PC-3 (cell line): ENCODE data around the gene CYB561D1. TPM values are rescaled to one million over a fixed set of nuclear protein-coding genes. Genes with fewer than 3 reads are reported as not detected.
A peak's percentile ranks its signal among the peaks of the same experiment; 100 is the strongest.

Experiments
- ATAC-seq: fragments of 200-7000 bp; cut with Tn5 transposase; 2 replicates; pipeline ENCODE4 v1.9.1; 2020; ENCODE audit warnings: mild to moderate bottlenecking, moderate library complexity
- BruUV-seq: library from RNA; stranded (reverse); fragments of 400-500 nt; replicated peaks from 2 replicates; lab custom pipeline; 2021; lab: Mats Ljungman, UMichigan
- CTCF ChIA-PET: fragments of 300-600 bp; sonication (Branson Sonifier 250); formaldehyde crosslinking; loops from one replicate; lab custom pipeline; 2022; ENCODE audit warnings: antibody characterized with exemption; lab: Charles Lee
- POLR2A ChIA-PET: fragments of 300-600 bp; sonication (Branson Sonifier 250); formaldehyde crosslinking; loops from one replicate; lab custom pipeline; 2022; ENCODE audit warnings: antibody characterized with exemption; ENCODE audit not compliant: unreplicated experiment; lab: Charles Lee
- DNase-seq: peaks from one replicate; pipeline ENCODE4 v3.0.0-alpha.2; 2015
- H2AFZ ChIP-seq: fragments of 300-600 bp; sonication (generic); 2 replicates; pipeline ENCODE4 v1.6.0; 2016; ENCODE audit warnings: antibody characterized with exemption, low read length
- H3F3A ChIP-seq: fragments of 300-600 bp; sonication (generic); one replicate; pipeline ENCODE4 v1.6.0; 2017; ENCODE audit warnings: antibody characterized with exemption, low read length, control low read depth, mild to moderate bottlenecking; ENCODE audit not compliant: unreplicated experiment
- H3K27ac ChIP-seq: fragments of 300-600 bp; sonication (generic); 2 replicates; pipeline ENCODE4 v1.5.1; 2016; ENCODE audit warnings: mild to moderate bottlenecking, low read length
- H3K27me3 ChIP-seq: fragments of 300-600 bp; sonication (generic); 2 replicates; pipeline ENCODE4 v1.6.1; 2016; ENCODE audit warnings: low read length, mixed read lengths
- H3K36me3 ChIP-seq: fragments of 300-600 bp; sonication (generic); 2 replicates; pipeline ENCODE4 v1.6.1; 2016; ENCODE audit warnings: low read depth, mixed run types, low read length, mixed read lengths
- H3K4me1 ChIP-seq: fragments of 300-600 bp; sonication (generic); 2 replicates; pipeline ENCODE4 v1.5.1; 2016; ENCODE audit warnings: low read length; ENCODE audit not compliant: insufficient read depth
- H3K4me2 ChIP-seq: fragments of 300-600 bp; sonication (generic); 2 replicates; pipeline ENCODE4 v1.6.0; 2016; ENCODE audit warnings: low read length
- H3K4me3 ChIP-seq: fragments of 300-600 bp; sonication (generic); 2 replicates; pipeline ENCODE4 v1.5.1; 2016; ENCODE audit warnings: mild to moderate bottlenecking, low read length, mixed read lengths
- H3K79me2 ChIP-seq: fragments of 300-600 bp; sonication (generic); 2 replicates; pipeline ENCODE4 v1.6.1; 2017; ENCODE audit warnings: low read length, mixed read lengths
- H3K9ac ChIP-seq: fragments of 300-600 bp; sonication (generic); 2 replicates; pipeline ENCODE4 v1.6.0; 2016; ENCODE audit warnings: mild to moderate bottlenecking, low read length
- H3K9me2 ChIP-seq: fragments of 300-600 bp; sonication (generic); replicated peaks from 2 replicates; pipeline ENCODE4 v1.6.1; 2016; ENCODE audit warnings: mixed run types, low read length, mixed read lengths
- H3K9me3 ChIP-seq: fragments of 300-600 bp; sonication (generic); 2 replicates; pipeline ENCODE4 v1.6.1; 2016; ENCODE audit warnings: low read length, mixed read lengths
- H4K20me1 ChIP-seq: fragments of 300-600 bp; sonication (generic); 2 replicates; pipeline ENCODE4 v1.6.1; 2016; ENCODE audit warnings: low read length, mixed read lengths
- EZH2 ChIP-seq: fragments of 300-600 bp; sonication (generic); IDR thresholded peaks from one replicate; pipeline ENCODE4 v1.6.1; 2017; ENCODE audit warnings: antibody characterized with exemption, mild to moderate bottlenecking, low read length; ENCODE audit not compliant: unreplicated experiment
- EZH2phosphoT487 ChIP-seq: fragments of 300-600 bp; sonication (generic); IDR thresholded peaks from 2 replicates; pipeline ENCODE4 v1.6.1; 2018; ENCODE audit warnings: mild to moderate bottlenecking, antibody characterized with exemption, low read length, borderline replicate concordance
- intact Hi-C: fragments of 100-400 bp; cut with micrococcal nuclease; formaldehyde crosslinking; loops from 2 replicates; pipeline ENCODE4 v1.9.0; 2023
- total RNA-seq: library from RNA; depleted of rRNA; stranded (reverse); fragments of >200 nt; gene quantifications from 2 replicates; pipeline ENCODE4 v1.2.3, GENCODE V29; 2014
- TF ChIP-seq, protein P1 (sequence below): fragments of 300-600 bp; sonication (generic); conservative IDR thresholded peaks from 2 replicates; pipeline ENCODE4 v1.5.1; 2017; ENCODE audit warnings: antibody characterized with exemption, low read depth, mild to moderate bottlenecking, low read length

The CYB561D1 gene
- total RNA-seq, 1 experiment from 2014 or later, result 2.7 TPM

DNA sequence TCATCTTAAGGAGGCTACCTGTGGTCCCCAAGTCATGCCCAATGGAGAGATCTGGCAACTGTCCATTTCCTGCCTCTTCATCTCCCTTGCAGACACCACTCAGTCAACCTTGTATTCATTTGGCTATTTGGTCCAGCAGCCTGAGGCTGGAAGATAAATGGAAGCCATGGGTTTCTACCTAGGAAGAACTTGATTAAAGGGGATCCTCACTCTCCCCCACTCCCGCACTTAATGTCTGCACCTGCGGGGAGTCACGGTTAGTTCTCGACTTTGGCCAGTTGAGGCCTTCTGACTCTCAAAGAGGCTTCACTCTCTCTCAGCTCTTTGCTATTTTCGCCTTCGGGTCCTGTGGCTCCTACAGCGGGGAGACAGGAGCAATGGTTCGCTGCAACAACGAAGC, 18.6 kb upstream of the CYB561D1 start:
- ChIA-PET CTCF (no interaction called here), POLR2A (no interaction called here)
- Histone ChIP-seq H3K27me3 (peaks cover 65% of the 10 kb centered on the region), H3K9me3 (no peaks in the 10 kb centered on the region), H3K4me2 (no peak overlapping the region), H3K9me2 (no peaks in the 10 kb centered on the region), H4K20me1 (no peaks in the 10 kb centered on the region), H3K4me3 (no peak overlapping the region), H3F3A (no peaks in the 10 kb centered on the region), H3K79me2 (no peaks in the 10 kb centered on the region), H3K4me1 (no peaks in the 10 kb centered on the region), H3K9ac (no peak overlapping the region), H3K36me3 (no peaks in the 10 kb centered on the region), H2AFZ (no peak overlapping the region), H3K27ac (no peak overlapping the region)
- no TSS peak for BruUV-seq
- DNase-seq (no peak), ATAC-seq (no peak)
- intact Hi-C loops, result no loop called here
- TF ChIP-seq EZH2phosphoT487 (no peak), EZH2 (no peak)
- TF ChIP-seq, protein P1, sequence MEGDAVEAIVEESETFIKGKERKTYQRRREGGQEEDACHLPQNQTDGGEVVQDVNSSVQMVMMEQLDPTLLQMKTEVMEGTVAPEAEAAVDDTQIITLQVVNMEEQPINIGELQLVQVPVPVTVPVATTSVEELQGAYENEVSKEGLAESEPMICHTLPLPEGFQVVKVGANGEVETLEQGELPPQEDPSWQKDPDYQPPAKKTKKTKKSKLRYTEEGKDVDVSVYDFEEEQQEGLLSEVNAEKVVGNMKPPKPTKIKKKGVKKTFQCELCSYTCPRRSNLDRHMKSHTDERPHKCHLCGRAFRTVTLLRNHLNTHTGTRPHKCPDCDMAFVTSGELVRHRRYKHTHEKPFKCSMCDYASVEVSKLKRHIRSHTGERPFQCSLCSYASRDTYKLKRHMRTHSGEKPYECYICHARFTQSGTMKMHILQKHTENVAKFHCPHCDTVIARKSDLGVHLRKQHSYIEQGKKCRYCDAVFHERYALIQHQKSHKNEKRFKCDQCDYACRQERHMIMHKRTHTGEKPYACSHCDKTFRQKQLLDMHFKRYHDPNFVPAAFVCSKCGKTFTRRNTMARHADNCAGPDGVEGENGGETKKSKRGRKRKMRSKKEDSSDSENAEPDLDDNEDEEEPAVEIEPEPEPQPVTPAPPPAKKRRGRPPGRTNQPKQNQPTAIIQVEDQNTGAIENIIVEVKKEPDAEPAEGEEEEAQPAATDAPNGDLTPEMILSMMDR, result no peak

GRCh38 chr1:109476825-109477224, 17.1 kb upstream of the CYB561D1 start:
- ChIA-PET POLR2A (no interaction called here), CTCF (no interaction called here)

GRCh38 chr1:109477821-109478220, 16.1 kb upstream of the CYB561D1 start:
- Histone ChIP-seq H3F3A (no peaks in the 10 kb centered on the region), H3K4me2 (no peak overlapping the region), H3K79me2 (no peaks in the 10 kb centered on the region), H3K4me1 (0 out of 2 replicates have a peak, but pooled peaks cover under 1% of the 10 kb centered on the region), H3K27ac (no peak overlapping the region), H4K20me1 (no peaks in the 10 kb centered on the region), H3K4me3 (no peak overlapping the region), H3K36me3 (no peaks in the 10 kb centered on the region), H3K9me3 (no peaks in the 10 kb centered on the region), H3K27me3 (peaks cover 50% of the 10 kb centered on the region), H3K9ac (no peak overlapping the region), H2AFZ (no peak overlapping the region), H3K9me2 (no peaks in the 10 kb centered on the region)
- ATAC-seq (0 out of 2 replicates have a peak, but pooled peaks have one; percentile 33), DNase-seq (peak; percentile 5)
- intact Hi-C loops, result no loop called here
- TF ChIP-seq EZH2 (no peak), EZH2phosphoT487 (no peak)
- POLR2A ChIA-PET, result no interaction called here
- CTCF ChIA-PET, result no interaction called here
- BruUV-seq, result no TSS peak

More at GRCh38 chr1:109476825-109477224, 17.1 kb upstream of the CYB561D1 start:
- Histone ChIP-seq H3K4me1 (no peaks in the 10 kb centered on the region), H3K4me2 (no peak overlapping the region), H3K9ac (no peak overlapping the region), H4K20me1 (no peaks in the 10 kb centered on the region), H3K4me3 (no peak overlapping the region), H3K36me3 (no peaks in the 10 kb centered on the region), H3F3A (no peaks in the 10 kb centered on the region), H2AFZ (no peak overlapping the region), H3K79me2 (no peaks in the 10 kb centered on the region), H3K9me2 (no peaks in the 10 kb centered on the region), H3K9me3 (no peaks in the 10 kb centered on the region), H3K27ac (no peak overlapping the region), H3K27me3 (peaks cover 55% of the 10 kb centered on the region)
- no TSS peak for BruUV-seq
- ATAC-seq, result no peak
- intact Hi-C loops, result no loop called here
- no peak for TF ChIP-seq EZH2
- TF ChIP-seq, protein P1, result no peak
- TF ChIP-seq EZH2phosphoT487, result no peak
- no peak for DNase-seq
